DOHH2 (cell line): Measurements from ENCODE around the gene FAM83F.

ENCODE experiments used
- H3F3A ChIP-seq: fragments of 200-600 bp; sonication (generic), shearing (Covaris generic); 2 replicates; pipeline ENCODE4 v1.6.0; 2016; ENCODE audit warnings: antibody characterized with exemption, mild to moderate bottlenecking; ENCODE audit not compliant: control insufficient read depth, insufficient read depth
- H3K27ac ChIP-seq: fragments of 200-600 bp; sonication (generic); 2 replicates; pipeline ENCODE4 v1.5.1; 2014; ENCODE audit warnings: low read depth, mild to moderate bottlenecking, low read length, moderate library complexity
- H3K27me3 ChIP-seq: fragments of 200-600 bp; sonication (generic); 2 replicates; pipeline ENCODE4 v1.6.1; 2014; ENCODE audit warnings: mild to moderate bottlenecking, low read length, mixed read lengths; ENCODE audit not compliant: control insufficient read depth
- H3K36me3 ChIP-seq: fragments of 200-600 bp; sonication (generic); 2 replicates; pipeline ENCODE4 v1.6.1; 2014; ENCODE audit warnings: mild to moderate bottlenecking, low read length, moderate library complexity, mixed read lengths; ENCODE audit not compliant: control insufficient read depth
- H3K4me1 ChIP-seq: fragments of 200-600 bp; sonication (generic); 2 replicates; pipeline ENCODE4 v1.6.1; 2014; ENCODE audit warnings: mild to moderate bottlenecking, low read length, mixed read lengths; ENCODE audit not compliant: control insufficient read depth
- H3K4me2 ChIP-seq: fragments of 200-600 bp; sonication (generic); 2 replicates; pipeline ENCODE4 v1.6.0; 2014; ENCODE audit warnings: mild to moderate bottlenecking, low read length, moderate library complexity
- H3K4me3 ChIP-seq: fragments of 200-600 bp; sonication (generic); 2 replicates; pipeline ENCODE4 v1.5.1; 2014; ENCODE audit warnings: mild to moderate bottlenecking, low read length, mixed read lengths
- H3K79me2 ChIP-seq: fragments of 200-600 bp; sonication (generic); 2 replicates; pipeline ENCODE4 v1.6.1; 2014; ENCODE audit warnings: mild to moderate bottlenecking, low read length, mixed read lengths; ENCODE audit not compliant: control insufficient read depth
- H3K9me2 ChIP-seq: fragments of 200-600 bp; sonication (generic); replicated peaks from 2 replicates; pipeline ENCODE4 v1.6.1; 2014; ENCODE audit warnings: mild to moderate bottlenecking, low read length, mixed read lengths; ENCODE audit not compliant: control insufficient read depth
- H3K9me3 ChIP-seq: fragments of 200-600 bp; sonication (generic); 2 replicates; pipeline ENCODE4 v1.6.1; 2014; ENCODE audit warnings: antibody characterized with exemption, low read length, mixed read lengths; ENCODE audit not compliant: control insufficient read depth, insufficient read depth
- H4K20me1 ChIP-seq: fragments of 200-600 bp; sonication (generic); 2 replicates; pipeline ENCODE4 v1.6.0; 2014; ENCODE audit warnings: low read depth, mild to moderate bottlenecking, antibody characterized with exemption, low read length, moderate library complexity; ENCODE audit not compliant: control insufficient read depth, insufficient read depth
- EZH2phosphoT487 ChIP-seq: fragments of 200-600 bp; sonication (generic); IDR thresholded peaks from 2 replicates; pipeline ENCODE4 v1.6.1; 2017; ENCODE audit warnings: borderline replicate concordance, mild to moderate bottlenecking, antibody characterized with exemption, low read length, moderate library complexity, mixed read lengths
- TF ChIP-seq, protein P1 (sequence below): fragments of 200-600 bp; sonication (generic); IDR thresholded peaks from one replicate; pipeline ENCODE4 v1.5.1; 2014; ENCODE audit warnings: antibody characterized with exemption, mild to moderate bottlenecking, low read depth, low read length; ENCODE audit not compliant: poor library complexity, severe bottlenecking

The FAM83F gene

DNA sequence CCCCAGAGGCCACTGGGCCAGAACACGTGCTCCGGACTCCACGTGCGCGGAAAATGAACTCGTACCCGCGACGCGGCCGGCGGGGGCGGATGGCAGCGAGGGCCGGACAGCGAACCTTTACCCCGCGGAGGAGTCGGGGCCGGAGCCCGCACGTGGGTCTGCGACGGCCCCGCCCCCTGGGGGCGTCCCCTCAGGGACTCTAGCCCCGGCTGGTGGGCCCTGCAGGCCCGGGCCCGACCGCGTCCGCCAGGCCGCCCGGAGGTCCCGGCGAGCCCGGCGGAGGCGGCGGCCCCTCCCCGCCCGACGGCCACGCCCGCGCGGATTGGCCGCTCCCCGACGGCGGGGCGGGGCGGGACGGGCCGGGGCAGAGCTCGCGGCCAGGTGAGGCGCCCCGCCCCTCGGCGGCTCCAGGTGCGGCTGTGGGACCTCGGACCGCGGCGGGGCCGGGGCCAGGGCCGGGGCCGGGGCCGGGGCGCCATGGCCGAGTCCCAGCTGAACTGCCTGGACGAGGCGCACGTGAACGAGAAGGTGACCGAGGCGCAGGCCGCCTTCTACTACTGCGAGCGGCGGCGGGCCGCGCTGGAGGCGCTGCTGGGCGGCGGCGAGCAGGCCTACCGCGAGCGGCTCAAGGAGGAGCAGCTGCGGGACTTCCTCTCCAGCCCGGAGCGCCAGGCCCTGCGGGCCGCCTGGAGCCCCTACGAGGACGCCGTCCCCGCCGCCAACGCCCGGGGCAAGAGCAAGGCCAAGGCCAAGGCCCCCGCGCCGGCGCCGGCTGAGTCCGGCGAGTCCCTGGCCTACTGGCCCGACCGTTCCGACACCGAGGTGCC is at the start of gene FAM83F:
FAM83F (plus strand) TSS at position 389 of the 827 bp plus-strand sequence; CDS start at position 478, 89 bp downstream.
- TF ChIP-seq, protein P1, sequence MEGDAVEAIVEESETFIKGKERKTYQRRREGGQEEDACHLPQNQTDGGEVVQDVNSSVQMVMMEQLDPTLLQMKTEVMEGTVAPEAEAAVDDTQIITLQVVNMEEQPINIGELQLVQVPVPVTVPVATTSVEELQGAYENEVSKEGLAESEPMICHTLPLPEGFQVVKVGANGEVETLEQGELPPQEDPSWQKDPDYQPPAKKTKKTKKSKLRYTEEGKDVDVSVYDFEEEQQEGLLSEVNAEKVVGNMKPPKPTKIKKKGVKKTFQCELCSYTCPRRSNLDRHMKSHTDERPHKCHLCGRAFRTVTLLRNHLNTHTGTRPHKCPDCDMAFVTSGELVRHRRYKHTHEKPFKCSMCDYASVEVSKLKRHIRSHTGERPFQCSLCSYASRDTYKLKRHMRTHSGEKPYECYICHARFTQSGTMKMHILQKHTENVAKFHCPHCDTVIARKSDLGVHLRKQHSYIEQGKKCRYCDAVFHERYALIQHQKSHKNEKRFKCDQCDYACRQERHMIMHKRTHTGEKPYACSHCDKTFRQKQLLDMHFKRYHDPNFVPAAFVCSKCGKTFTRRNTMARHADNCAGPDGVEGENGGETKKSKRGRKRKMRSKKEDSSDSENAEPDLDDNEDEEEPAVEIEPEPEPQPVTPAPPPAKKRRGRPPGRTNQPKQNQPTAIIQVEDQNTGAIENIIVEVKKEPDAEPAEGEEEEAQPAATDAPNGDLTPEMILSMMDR: no peak
- no peak for TF ChIP-seq EZH2phosphoT487
- H3K36me3 ChIP-seq: no peaks in the 10 kb centered on the region
- no peaks in the 10 kb centered on the region for H4K20me1 ChIP-seq
- H3F3A ChIP-seq: no peaks in the 10 kb centered on the region
- H3K27me3 ChIP-seq: peaks cover 3% of the 10 kb centered on the region
- H3K4me1 ChIP-seq: no peaks in the 10 kb centered on the region
- H3K4me3 ChIP-seq: no peak within 1 kb of the TSS
- H3K9me3 ChIP-seq: no peaks in the 10 kb centered on the region
- H3K9me2 ChIP-seq: no peaks in the 10 kb centered on the region
- no peak within 1 kb of the TSS for H3K4me2 ChIP-seq
- no peaks in the 10 kb centered on the region for H3K79me2 ChIP-seq
- no peak within 1 kb of the TSS for H3K27ac ChIP-seq

DNA sequence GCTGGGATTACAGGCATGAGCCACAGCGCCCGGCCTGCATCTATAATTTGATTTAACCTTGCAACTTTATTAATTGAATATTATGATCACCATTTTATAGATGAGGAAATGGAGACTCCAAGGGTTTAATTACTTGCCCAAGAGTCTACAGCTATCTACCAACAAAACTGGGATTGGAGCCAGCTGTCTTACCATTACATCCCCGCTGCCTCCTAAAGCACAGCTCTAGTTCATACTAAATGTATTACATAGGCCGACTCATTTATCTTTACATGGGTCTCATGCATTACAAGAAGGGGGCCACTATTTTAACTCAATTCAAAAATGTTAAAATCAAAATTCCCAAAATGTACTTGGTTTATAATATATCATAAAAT is 48.6 kb upstream of the FAM83F start:
- TF ChIP-seq, protein P1: no peak
- no peak for TF ChIP-seq EZH2phosphoT487
- Histone ChIP-seq H3K9me3 (no peaks in the 10 kb centered on the region), H3K4me3 (no peak overlapping the region), H3F3A (no peaks in the 10 kb centered on the region), H4K20me1 (no peaks in the 10 kb centered on the region), H3K27ac (no peak overlapping the region), H3K79me2 (no peaks in the 10 kb centered on the region), H3K4me2 (no peak overlapping the region), H3K36me3 (no peaks in the 10 kb centered on the region), H3K9me2 (no peaks in the 10 kb centered on the region), H3K4me1 (peaks cover 23% of the 10 kb centered on the region), H3K27me3 (peaks cover 32% of the 10 kb centered on the region)

DNA sequence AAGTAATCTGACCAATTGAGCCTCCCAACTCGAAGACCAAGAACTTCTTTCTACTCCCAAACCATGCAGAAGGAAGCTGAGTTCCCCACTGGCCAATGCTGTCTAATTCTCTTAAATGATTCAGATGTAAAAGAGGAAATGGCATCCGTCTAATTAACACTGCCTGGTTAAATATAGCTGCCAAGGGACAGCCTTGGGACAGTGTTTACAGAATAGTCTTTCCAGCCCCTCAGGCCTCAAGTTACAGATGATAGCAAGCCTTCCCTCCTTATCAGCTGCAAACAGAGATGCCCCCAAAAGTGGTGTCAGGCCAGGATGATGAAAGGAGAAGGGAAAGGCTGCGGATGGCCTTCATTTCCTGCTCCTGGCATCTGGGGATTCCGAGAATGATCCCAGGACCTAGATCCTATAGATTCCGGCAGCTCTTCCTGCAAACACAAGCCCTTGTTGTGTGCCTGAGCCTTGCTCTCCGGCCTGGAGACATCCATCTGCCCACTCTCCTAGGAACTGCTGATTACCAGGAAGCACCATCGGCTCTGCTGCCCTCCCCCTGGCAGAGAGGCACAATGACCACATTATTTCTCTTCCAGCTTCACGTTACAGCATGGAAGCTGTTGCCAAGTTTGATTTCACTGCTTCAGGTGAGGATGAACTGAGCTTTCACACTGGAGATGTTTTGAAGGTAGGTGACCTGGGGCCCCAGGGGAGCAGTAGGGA is 48.1 kb upstream of the FAM83F start:
- Histone ChIP-seq H3F3A (no peaks in the 10 kb centered on the region), H3K27me3 (peaks cover 32% of the 10 kb centered on the region), H3K9me2 (no peaks in the 10 kb centered on the region), H4K20me1 (no peaks in the 10 kb centered on the region), H3K9me3 (no peaks in the 10 kb centered on the region), H3K27ac (no peak overlapping the region), H3K4me2 (no peak overlapping the region), H3K79me2 (no peaks in the 10 kb centered on the region), H3K4me1 (peaks cover 22% of the 10 kb centered on the region), H3K36me3 (no peaks in the 10 kb centered on the region), H3K4me3 (no peak overlapping the region)
- TF ChIP-seq EZH2phosphoT487: no peak
- TF ChIP-seq, protein P1: no peak
